Neural cell (in vitro differentiated cells): ENCODE data around the gene C1RL.

Source experiments
- EP300 ChIP-seq: fragments of 450-650 bp; conservative IDR thresholded peaks from 2 replicates; pipeline ENCODE4 v1.6.1; 2014; ENCODE audit warnings: antibody characterized with exemption, mild to moderate bottlenecking, moderate library complexity; ENCODE audit not compliant: poor library complexity, severe bottlenecking
- EZH2 ChIP-seq: fragments of 200-600, 300-800 bp; shearing (Covaris generic), sonication (generic); IDR thresholded peaks from 2 replicates; pipeline ENCODE4 v1.6.1; 2014; ENCODE audit warnings: antibody characterized with exemption, low read length, borderline replicate concordance, mild to moderate bottlenecking; ENCODE audit not compliant: insufficient read depth, poor library complexity, severe bottlenecking
- MXI1 ChIP-seq: fragments of 450-650 bp; conservative IDR thresholded peaks from 2 replicates; pipeline ENCODE4 v1.6.1; 2014; ENCODE audit warnings: antibody characterized with exemption, mild to moderate bottlenecking; ENCODE audit not compliant: poor library complexity, severe bottlenecking
- POLR2AphosphoS5 ChIP-seq: IDR thresholded peaks from 2 replicates; pipeline ENCODE4 v1.6.1; 2012
- REST ChIP-seq: IDR thresholded peaks from 2 replicates; pipeline ENCODE4 v1.6.1; 2012; ENCODE audit warnings: borderline replicate concordance
- TF ChIP-seq, protein P1 (sequence below): fragments of 450-650 bp; IDR thresholded peaks from 2 replicates; pipeline ENCODE4 v1.5.1; 2014; ENCODE audit warnings: antibody characterized with exemption, mild to moderate bottlenecking, moderate library complexity; ENCODE audit not compliant: poor library complexity, severe bottlenecking

- TF ChIP-seq, protein P1, sequence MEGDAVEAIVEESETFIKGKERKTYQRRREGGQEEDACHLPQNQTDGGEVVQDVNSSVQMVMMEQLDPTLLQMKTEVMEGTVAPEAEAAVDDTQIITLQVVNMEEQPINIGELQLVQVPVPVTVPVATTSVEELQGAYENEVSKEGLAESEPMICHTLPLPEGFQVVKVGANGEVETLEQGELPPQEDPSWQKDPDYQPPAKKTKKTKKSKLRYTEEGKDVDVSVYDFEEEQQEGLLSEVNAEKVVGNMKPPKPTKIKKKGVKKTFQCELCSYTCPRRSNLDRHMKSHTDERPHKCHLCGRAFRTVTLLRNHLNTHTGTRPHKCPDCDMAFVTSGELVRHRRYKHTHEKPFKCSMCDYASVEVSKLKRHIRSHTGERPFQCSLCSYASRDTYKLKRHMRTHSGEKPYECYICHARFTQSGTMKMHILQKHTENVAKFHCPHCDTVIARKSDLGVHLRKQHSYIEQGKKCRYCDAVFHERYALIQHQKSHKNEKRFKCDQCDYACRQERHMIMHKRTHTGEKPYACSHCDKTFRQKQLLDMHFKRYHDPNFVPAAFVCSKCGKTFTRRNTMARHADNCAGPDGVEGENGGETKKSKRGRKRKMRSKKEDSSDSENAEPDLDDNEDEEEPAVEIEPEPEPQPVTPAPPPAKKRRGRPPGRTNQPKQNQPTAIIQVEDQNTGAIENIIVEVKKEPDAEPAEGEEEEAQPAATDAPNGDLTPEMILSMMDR: no peak
- TF ChIP-seq MXI1 (no peak), REST (no peak), EZH2 (no peak), POLR2AphosphoS5 (no peak), EP300 (no peak)
These were observed 39.6 kb downstream of the C1RL start for GRCh38 chr12:7069386-7069785.
